GF-D8 (cell line): ENCODE measurements around the gene ACE.

Source experiments
- DNase-seq: peaks from one replicate; lab custom pipeline; 2025; lab: John Stamatoyannopoulos, UW

The ACE gene

DNA sequence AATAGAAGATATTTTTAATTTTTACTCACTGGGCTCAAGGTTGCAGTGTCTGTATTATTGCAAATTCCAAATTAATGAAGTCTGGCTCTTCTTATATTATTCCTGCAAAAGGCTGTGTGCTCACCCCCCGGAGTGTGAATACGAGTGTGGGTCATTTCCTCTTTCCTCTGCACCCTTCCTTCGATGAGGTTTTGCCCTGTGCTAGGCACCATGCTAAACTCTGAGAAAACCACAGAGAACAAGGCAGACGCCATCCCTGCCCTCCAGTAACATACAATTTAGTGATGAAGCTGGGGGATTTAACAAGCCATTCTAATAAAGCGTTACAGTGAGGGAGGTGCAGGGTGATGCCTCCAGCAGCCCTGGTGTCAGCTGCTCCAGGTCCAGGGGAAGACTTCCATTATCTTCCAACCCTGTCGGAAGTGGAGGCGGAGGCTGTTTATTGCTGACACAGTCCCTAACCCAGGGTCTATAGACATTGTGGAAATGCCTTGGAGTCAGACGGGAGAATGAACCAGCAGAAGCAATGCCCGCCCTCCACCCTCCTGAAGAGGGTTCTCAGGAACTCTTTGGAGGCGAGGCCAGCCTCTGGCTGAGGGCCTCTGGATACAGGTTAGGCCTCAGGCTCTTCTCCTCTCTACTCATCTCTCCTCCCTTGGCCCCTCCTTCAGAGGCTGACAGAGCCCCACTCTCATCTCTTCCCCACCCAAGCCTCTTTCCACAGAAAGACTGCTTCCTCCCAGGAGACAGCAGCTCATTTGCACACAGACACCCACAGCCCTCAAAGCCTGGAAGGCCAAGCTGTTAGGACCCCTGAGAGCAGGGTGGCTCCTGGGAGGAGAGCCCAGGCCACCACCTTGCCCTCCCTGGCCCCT, 2.0 kb upstream of the ACE start:
- DNase-seq: no peak

GRCh38 chr17:63475491-63476412, 1.1 kb upstream of the ACE start:
- no peak for DNase-seq

DNA sequence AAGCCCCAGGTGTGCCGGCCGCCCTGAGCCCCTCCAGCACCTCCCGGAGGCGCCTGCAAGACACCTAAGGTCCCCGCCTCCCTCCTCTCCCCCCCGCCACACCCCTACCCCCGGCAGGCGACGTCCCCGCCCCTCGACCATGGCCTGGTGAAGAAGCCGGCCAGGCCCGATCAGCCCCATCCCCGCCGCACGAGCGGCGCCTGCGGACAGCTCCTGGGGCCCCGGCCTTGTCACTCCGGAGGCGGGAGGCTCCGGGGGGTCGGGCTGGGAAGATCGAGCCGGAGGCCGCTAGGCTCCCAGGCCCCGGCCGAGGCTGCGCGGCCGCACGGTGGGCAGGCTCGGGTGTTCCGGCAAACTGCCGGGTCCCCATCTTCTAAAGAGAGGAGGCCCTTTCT, 405 bp upstream of the ACE start:
- DNase-seq: no peak

- DNase-seq: no peak
These were observed 899 bp downstream of the ACE start for GRCh38 chr17:63477480-63478440.

DNA sequence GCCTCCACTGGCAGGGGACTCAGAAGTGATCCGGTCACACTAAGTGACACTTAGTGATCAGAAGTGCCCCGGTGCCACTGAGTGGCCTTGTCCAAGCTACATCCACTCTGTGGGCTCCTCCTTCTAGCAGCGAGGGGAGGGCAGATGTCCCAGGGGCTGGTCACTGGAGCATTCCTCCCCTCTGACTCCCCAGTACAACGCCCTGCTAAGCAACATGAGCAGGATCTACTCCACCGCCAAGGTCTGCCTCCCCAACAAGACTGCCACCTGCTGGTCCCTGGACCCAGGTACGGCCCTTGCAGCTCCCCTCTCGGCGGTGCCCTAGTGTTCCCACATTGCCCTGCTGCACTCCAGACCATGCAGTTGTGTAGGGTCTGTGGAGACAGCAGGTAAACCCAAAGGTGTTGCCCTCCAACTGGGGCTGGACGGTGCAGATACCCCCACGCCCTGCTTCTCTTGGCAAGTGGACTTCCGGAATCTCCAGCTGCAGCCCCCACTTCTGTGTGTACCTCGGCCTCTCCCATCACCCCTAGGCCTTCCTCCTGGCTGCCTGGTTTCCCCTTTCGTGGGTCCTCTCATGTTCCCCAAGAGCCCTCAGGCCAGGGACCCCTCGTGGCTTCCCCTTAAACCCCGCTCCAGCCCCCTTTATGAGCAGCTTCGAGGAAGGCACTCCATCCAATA, 2.1 kb downstream of the ACE start:
- peak; percentile 46 for DNase-seq

- no peak for DNase-seq
These were observed 2.8 kb downstream of the ACE start for GRCh38 chr17:63479495-63480184.

DNA sequence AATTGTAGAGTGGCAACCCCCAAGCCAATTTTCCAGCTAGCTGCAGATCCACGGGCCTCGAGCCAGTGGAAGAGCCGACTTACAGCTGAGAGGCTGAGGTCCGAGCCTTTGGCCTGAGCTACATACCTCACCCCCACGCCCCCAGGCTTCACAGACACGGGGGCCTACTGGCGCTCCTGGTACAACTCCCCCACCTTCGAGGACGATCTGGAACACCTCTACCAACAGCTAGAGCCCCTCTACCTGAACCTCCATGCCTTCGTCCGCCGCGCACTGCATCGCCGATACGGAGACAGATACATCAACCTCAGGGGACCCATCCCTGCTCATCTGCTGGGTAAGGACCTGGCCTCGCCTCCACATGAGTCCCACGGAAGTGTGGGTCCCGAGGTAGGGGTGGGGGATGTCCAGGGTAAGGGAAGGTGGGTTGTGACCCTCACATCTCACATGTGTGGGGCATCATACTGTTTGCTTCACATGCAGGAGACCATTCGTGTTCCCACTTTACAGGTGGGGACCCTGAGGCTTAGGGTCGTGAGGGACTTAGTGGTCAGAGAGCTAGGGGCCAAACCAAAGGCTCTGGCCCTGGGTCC, 3.4 kb downstream of the ACE start:
- no peak for DNase-seq

- DNase-seq: no peak
These were observed 4.1 kb downstream of the ACE start for GRCh38 chr17:63480826-63481487.

DNA sequence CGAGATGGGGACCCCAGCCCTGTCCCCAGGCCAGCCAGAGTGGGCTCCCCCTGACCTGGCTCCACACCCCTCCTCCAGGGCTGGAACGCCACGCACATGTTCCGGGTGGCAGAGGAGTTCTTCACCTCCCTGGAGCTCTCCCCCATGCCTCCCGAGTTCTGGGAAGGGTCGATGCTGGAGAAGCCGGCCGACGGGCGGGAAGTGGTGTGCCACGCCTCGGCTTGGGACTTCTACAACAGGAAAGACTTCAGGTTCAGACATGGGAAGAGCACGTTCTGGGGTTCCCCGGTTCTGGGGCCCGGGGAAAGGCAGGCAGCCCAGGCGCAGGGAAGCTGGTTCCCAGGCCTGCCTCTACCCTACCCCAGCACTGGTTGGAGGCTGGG, 4.6 kb downstream of the ACE start:
- DNase-seq: no peak

DNA sequence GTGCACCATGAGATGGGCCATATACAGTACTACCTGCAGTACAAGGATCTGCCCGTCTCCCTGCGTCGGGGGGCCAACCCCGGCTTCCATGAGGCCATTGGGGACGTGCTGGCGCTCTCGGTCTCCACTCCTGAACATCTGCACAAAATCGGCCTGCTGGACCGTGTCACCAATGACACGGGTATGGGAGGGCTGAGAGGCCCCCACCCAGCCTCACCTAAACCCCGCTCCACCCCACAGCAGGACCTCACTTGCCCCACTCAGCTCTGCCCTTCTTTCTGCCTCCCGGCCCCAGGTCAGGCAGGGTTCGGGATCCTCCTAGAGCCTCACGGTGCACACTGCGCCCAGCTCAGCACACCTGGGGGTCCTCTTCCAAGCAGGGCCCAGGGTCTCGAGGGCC, 5.6 kb downstream of the ACE start:
- no peak for DNase-seq

- DNase-seq: no peak
These were observed 6.2 kb downstream of the ACE start for GRCh38 chr17:63483038-63483437.

DNA sequence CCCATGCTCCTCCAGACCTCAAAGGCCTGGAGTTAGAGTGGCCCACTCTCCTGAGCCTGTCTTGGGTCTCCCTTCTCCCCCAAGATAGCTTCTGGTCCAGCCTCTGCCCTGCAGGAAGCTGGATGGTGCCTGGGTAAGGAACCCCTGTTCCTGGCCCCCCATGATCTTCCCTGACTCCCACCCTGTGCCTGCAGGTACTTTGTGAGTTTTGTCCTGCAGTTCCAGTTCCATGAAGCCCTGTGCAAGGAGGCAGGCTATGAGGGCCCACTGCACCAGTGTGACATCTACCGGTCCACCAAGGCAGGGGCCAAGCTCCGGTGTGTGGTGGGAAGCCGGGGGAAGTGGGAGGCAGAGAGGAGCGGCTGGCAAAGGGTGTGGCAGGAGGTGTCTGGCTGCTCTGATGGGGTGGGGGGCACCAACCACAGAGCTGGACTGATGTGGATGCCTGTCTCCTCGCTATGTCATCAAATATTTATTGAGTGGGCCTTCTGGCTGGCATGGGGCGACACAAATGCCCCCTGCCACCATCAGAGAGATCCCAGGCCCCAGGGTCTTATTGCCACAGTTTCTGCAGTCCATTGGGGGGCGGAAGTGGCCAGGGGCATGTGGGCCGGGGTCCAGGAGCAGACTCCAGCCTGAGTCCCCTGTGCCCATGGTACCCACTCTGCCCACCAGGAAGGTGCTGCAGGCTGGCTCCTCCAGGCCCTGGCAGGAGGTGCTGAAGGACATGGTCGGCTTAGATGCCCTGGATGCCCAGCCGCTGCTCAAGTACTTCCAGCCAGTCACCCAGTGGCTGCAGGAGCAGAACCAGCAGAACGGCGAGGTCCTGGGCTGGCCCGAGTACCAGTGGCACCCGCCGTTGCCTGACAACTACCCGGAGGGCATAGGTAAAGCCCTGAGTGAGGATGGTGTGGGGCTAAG, 7.1 kb downstream of the ACE start:
- no peak for DNase-seq

- DNase-seq: no peak
These were observed 9.6 kb downstream of the ACE start for GRCh38 chr17:63486317-63487013.

DNA sequence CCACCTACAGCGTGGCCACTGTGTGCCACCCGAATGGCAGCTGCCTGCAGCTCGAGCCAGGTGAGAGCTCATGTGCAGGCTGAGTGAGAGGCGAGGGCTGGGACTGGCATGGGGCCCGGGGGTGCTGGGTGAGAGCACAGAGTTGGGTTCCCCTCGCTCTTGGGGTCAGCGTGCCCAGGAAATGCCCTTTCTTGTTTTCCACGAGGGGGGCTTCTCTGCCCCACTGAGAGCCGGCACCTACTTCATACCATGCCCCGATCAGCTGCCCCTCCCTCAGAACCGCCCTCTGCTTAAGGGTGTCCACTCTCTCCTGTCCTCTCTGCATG, 10.1 kb downstream of the ACE start:
- DNase-seq: no peak

- no peak for DNase-seq
These were observed 12.0 kb downstream of the ACE start for GRCh38 chr17:63488851-63489250.

- no peak for DNase-seq
These were observed 12.4 kb downstream of the ACE start for GRCh38 chr17:63489291-63489690.

- DNase-seq: no peak
These were observed 13.5 kb downstream of the ACE start for GRCh38 chr17:63490329-63490728.

GRCh38 chr17:63490858-63491400, 14.1 kb downstream of the ACE start:
- DNase-seq: no peak
